ENCODE measurements around the gene DAG1.

Gene DAG1

GRCh38 chr3:49568965-49569364 is 98.9 kb downstream of the DAG1 start:
- in situ Hi-C loops (cut with MboI; ENCODE audit: low sequenced_read_pairs, unreplicated experiment), result no loop called here
- no peak for DNase-seq (ENCODE audit: low spot score)
- TF ChIP-seq CTCF (IDR thresholded peaks at IDR 0.05; ENCODE audit: borderline replicate concordance, control extremely low read depth, extremely low read depth, insufficient read depth, missing control alignments), result no peak

GRCh38 chr3:49570028-49570654 is 100.1 kb downstream of the DAG1 start:
- in situ Hi-C loops (cut with MboI; ENCODE audit: low sequenced_read_pairs, unreplicated experiment), result no loop called here
- no peak for DNase-seq (ENCODE audit: low spot score)
- TF ChIP-seq CTCF (IDR thresholded peaks at IDR 0.05; ENCODE audit: borderline replicate concordance, control extremely low read depth, extremely low read depth, insufficient read depth, missing control alignments), result no peak

GRCh38 chr3:49582177-49582576 is 112.1 kb downstream of the DAG1 start:
- in situ Hi-C loops (cut with MboI; ENCODE audit: low sequenced_read_pairs, unreplicated experiment), result no loop called here
- DNase-seq (ENCODE audit: low spot score), result no peak
- no peak for TF ChIP-seq CTCF (IDR thresholded peaks at IDR 0.05; ENCODE audit: borderline replicate concordance, control extremely low read depth, extremely low read depth, insufficient read depth, missing control alignments)
